Measurements from ENCODE around the gene PRR3. TPM values are rescaled to one million over a fixed set of nuclear protein-coding genes. Genes with fewer than 3 reads are reported as not detected.

PRR3 gene
- total and polyA plus RNA-seq, 9 of the 15 experiments (the other 6 are each of a cell fraction or from before 2014, with no cell fraction given): 23.5 to 59.6 (median 28.8) TPM

DNA sequence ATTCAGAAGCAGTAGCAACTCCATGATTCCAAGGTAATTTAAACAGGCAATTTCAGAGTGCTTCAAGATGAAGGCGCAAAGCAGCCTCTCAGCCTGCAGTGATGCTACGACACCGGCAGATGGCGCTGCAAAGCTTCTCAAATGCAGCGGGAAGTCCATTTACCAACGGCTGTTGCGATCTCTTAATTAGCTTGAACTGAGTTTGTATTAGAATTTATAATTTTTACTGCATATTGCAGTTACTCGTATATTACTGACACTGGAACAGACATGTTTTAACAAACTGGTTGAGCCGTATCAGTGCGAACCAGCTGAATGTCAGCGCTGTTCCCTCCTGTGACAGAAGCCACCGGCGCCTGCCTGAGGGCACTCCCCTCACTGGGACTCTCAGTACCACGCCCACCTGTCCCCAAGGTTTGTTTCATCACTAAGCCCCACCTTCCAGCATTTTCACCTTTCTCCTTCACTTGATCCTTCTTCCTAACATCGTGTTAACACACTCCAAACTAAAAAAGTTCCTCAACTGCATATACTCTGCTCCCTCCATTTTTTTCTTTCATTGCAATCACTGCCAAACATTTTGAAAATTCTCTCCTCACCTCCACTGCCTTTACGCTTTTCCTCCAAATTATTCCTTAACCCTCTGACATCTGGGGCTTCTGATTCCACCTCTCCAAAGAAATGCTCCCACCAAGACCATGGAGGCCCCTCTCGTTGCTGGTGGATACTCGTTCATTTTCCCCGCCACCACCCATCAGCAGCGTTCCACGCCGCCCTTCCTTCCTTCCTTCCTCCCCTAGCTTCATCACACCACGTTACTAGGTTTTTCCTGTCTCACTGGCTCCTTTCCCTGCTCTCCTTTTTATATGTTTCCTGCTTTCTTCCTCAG is 15.3 kb upstream of the PRR3 start (continued):
- TF ChIP-seq NFYB (IDR thresholded peaks at IDR 0.05; ENCODE audit: extremely low read depth, insufficient read length): no peak
- TF ChIP-seq, protein P1, sequence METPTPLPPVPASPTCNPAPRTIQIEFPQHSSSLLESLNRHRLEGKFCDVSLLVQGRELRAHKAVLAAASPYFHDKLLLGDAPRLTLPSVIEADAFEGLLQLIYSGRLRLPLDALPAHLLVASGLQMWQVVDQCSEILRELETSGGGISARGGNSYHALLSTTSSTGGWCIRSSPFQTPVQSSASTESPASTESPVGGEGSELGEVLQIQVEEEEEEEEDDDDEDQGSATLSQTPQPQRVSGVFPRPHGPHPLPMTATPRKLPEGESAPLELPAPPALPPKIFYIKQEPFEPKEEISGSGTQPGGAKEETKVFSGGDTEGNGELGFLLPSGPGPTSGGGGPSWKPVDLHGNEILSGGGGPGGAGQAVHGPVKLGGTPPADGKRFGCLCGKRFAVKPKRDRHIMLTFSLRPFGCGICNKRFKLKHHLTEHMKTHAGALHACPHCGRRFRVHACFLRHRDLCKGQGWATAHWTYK (CRISPR knock-in tag; IDR thresholded peaks at IDR 0.05): 0 out of 2 replicates have a peak, but pooled peaks have one; percentile 61
- TF ChIP-seq, protein P2, sequence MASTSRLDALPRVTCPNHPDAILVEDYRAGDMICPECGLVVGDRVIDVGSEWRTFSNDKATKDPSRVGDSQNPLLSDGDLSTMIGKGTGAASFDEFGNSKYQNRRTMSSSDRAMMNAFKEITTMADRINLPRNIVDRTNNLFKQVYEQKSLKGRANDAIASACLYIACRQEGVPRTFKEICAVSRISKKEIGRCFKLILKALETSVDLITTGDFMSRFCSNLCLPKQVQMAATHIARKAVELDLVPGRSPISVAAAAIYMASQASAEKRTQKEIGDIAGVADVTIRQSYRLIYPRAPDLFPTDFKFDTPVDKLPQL (IDR thresholded peaks at IDR 0.05; ENCODE audit: extremely low read depth, insufficient read length): no peak
- TF ChIP-seq ZNF668 (CRISPR knock-in tag; IDR thresholded peaks at IDR 0.05): no peak
- TF ChIP-seq, protein P3, sequence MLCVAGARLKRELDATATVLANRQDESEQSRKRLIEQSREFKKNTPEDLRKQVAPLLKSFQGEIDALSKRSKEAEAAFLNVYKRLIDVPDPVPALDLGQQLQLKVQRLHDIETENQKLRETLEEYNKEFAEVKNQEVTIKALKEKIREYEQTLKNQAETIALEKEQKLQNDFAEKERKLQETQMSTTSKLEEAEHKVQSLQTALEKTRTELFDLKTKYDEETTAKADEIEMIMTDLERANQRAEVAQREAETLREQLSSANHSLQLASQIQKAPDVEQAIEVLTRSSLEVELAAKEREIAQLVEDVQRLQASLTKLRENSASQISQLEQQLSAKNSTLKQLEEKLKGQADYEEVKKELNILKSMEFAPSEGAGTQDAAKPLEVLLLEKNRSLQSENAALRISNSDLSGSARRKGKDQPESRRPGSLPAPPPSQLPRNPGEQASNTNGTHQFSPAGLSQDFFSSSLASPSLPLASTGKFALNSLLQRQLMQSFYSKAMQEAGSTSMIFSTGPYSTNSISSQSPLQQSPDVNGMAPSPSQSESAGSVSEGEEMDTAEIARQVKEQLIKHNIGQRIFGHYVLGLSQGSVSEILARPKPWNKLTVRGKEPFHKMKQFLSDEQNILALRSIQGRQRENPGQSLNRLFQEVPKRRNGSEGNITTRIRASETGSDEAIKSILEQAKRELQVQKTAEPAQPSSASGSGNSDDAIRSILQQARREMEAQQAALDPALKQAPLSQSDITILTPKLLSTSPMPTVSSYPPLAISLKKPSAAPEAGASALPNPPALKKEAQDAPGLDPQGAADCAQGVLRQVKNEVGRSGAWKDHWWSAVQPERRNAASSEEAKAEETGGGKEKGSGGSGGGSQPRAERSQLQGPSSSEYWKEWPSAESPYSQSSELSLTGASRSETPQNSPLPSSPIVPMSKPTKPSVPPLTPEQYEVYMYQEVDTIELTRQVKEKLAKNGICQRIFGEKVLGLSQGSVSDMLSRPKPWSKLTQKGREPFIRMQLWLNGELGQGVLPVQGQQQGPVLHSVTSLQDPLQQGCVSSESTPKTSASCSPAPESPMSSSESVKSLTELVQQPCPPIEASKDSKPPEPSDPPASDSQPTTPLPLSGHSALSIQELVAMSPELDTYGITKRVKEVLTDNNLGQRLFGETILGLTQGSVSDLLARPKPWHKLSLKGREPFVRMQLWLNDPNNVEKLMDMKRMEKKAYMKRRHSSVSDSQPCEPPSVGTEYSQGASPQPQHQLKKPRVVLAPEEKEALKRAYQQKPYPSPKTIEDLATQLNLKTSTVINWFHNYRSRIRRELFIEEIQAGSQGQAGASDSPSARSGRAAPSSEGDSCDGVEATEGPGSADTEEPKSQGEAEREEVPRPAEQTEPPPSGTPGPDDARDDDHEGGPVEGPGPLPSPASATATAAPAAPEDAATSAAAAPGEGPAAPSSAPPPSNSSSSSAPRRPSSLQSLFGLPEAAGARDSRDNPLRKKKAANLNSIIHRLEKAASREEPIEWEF (CRISPR knock-in tag; IDR thresholded peaks at IDR 0.05): no peak
- TF ChIP-seq SMARCA5 (IDR thresholded peaks at IDR 0.05): no peak
- no peak for TF ChIP-seq IFI16 (CRISPR knock-in tag; IDR thresholded peaks at IDR 0.05)
- TF ChIP-seq CSDE1 (IDR thresholded peaks at IDR 0.05): no peak
- no peak for TF ChIP-seq TCF7 (IDR thresholded peaks at IDR 0.05; ENCODE audit: borderline replicate concordance)
- no peak for TF ChIP-seq ZNF12 (CRISPR knock-in tag; IDR thresholded peaks at IDR 0.05)
- TF ChIP-seq, protein P4, sequence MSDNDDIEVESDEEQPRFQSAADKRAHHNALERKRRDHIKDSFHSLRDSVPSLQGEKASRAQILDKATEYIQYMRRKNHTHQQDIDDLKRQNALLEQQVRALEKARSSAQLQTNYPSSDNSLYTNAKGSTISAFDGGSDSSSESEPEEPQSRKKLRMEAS (CRISPR knock-in tag; IDR thresholded peaks at IDR 0.05): no peak
- TF ChIP-seq PCBP2 (IDR thresholded peaks at IDR 0.05; ENCODE audit: low read depth, low read length, poor library complexity, severe bottlenecking): no peak
- TF ChIP-seq CREB1 (IDR thresholded peaks at IDR 0.05): no peak
- peak; percentile 63; the same call in 1 of the 2 replicates for TF ChIP-seq CREB1 (CRISPR knock-in tag; IDR thresholded peaks at IDR 0.05)
- no peak for TF ChIP-seq NELFE (IDR thresholded peaks at IDR 0.05; ENCODE audit: insufficient read depth, insufficient read length)
- TF ChIP-seq ZNF584 (CRISPR knock-in tag; IDR thresholded peaks at IDR 0.05; ENCODE audit: low read depth): no peak
- no peak for TF ChIP-seq ZNF583 (CRISPR knock-in tag; IDR thresholded peaks at IDR 0.05)
- peak; percentile 37; the same call in 1 of the 2 replicates for TF ChIP-seq ERF (CRISPR knock-in tag; IDR thresholded peaks at IDR 0.05)
- TF ChIP-seq MAZ (CRISPR knock-in tag; conservative IDR thresholded peaks at IDR 0.05 in 1 of 2, IDR thresholded peaks at IDR 0.05 in 1 of 2): peak; percentile 41 to 59; a peak in 3 of 4 replicates
- TF ChIP-seq RCOR1 (IDR thresholded peaks at IDR 0.05; ENCODE audit: borderline replicate concordance in 1 of 2, low read depth in 2 of 2, low read length in 2 of 2): peak in 1 of 2 experiments; percentile 68; a peak in 2 of 4 replicates
- peak; percentile 11; the same call in 1 of the 2 replicates for TF ChIP-seq HCFC1 (IDR thresholded peaks at IDR 0.05; ENCODE audit: low read depth, low read length)
